Chondrocyte (in vitro differentiated cells): ENCODE measurements around the gene FAM240A. TPM values are rescaled to one million over a fixed set of nuclear protein-coding genes. Genes with fewer than 3 reads are reported as not detected.

Experiments
- DNase-seq: peaks from one replicate; pipeline ENCODE4 v3.0.0; 2021; ENCODE audit warnings: mixed read lengths, low spot score
- H3K27ac Mint-ChIP-seq: one replicate; pipeline ENCODE4 v1.8.0; 2021; ENCODE audit warnings: mild to moderate bottlenecking, moderate library complexity, mixed read lengths; ENCODE audit not compliant: unreplicated experiment
- H3K27me3 Mint-ChIP-seq: 2 replicates; pipeline ENCODE4 v1.8.0; 2021; ENCODE audit warnings: low read depth, mixed read lengths
- H3K36me3 Mint-ChIP-seq: 2 replicates; pipeline ENCODE4 v1.8.0; 2021; ENCODE audit warnings: low read depth, mixed read lengths
- H3K4me1 Mint-ChIP-seq: 2 replicates; pipeline ENCODE4 v1.8.0; 2021; ENCODE audit warnings: low read depth, mild to moderate bottlenecking, mixed read lengths
- H3K4me3 Mint-ChIP-seq: one replicate; pipeline ENCODE4 v1.8.0; 2021; ENCODE audit warnings: mild to moderate bottlenecking, moderate library complexity, mixed read lengths; ENCODE audit not compliant: unreplicated experiment
- H3K9me3 Mint-ChIP-seq: 2 replicates; pipeline ENCODE4 v1.8.0; 2021; ENCODE audit warnings: low read depth, mixed read lengths
- CTCF ChIP-seq: fragments of 200-600 bp; sonication (generic); IDR thresholded peaks from 2 replicates; pipeline ENCODE4 v1.5.0; 2021; ENCODE audit warnings: antibody characterized with exemption, mild to moderate bottlenecking, moderate library complexity
- total RNA-seq: library from RNA; stranded (reverse); gene quantifications from 3 replicates; pipeline ENCODE4 v1.2.1, GENCODE V29; 2021

FAM240A gene
- total RNA-seq, 1 donor from 2014 or later = not detected

DNA sequence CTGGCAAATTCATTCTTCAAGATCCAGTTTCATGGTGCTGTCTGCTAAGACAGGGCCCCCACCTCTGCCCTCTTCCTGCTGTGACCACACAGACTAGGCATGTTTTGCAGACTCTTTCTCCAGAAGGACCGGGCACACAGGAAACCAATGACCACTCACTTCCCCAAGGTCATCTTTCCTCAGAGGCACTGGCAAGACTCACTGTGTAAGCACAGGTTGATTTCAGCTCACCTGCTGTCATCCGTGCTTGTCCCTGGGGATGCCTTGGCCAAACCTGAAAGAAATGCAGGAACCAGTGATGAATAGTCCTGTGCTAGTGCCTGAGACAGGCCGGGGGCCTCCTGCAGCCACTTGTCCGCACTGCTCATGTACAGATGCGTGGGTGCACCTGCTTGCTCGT is 47.7 kb downstream of the FAM240A start:
- no peak overlapping the region for H3K27ac Mint-ChIP-seq
- no peaks in the 10 kb centered on the region for H3K36me3 Mint-ChIP-seq
- peaks cover 20% of the 10 kb centered on the region for H3K4me1 Mint-ChIP-seq
- no peaks in the 10 kb centered on the region for H3K9me3 Mint-ChIP-seq
- H3K27me3 Mint-ChIP-seq = peaks cover 14% of the 10 kb centered on the region
- DNase-seq = no peak
- no peak overlapping the region for H3K4me3 Mint-ChIP-seq
- TF ChIP-seq CTCF = no peak

- TF ChIP-seq CTCF = no peak
- Mint-ChIP-seq H3K4me3 (no peak overlapping the region), H3K27ac (no peak overlapping the region), H3K4me1 (peaks cover 20% of the 10 kb centered on the region), H3K9me3 (no peaks in the 10 kb centered on the region), H3K36me3 (no peaks in the 10 kb centered on the region), H3K27me3 (peaks cover 11% of the 10 kb centered on the region)
- no peak for DNase-seq
Observed at GRCh38 chr3:46660543-46661523, 48.5 kb downstream of the FAM240A start.

- no peaks in the 10 kb centered on the region for H3K36me3 Mint-ChIP-seq
- DNase-seq = no peak
Observed at GRCh38 chr3:46661776-46662766, 49.7 kb downstream of the FAM240A start.

DNA sequence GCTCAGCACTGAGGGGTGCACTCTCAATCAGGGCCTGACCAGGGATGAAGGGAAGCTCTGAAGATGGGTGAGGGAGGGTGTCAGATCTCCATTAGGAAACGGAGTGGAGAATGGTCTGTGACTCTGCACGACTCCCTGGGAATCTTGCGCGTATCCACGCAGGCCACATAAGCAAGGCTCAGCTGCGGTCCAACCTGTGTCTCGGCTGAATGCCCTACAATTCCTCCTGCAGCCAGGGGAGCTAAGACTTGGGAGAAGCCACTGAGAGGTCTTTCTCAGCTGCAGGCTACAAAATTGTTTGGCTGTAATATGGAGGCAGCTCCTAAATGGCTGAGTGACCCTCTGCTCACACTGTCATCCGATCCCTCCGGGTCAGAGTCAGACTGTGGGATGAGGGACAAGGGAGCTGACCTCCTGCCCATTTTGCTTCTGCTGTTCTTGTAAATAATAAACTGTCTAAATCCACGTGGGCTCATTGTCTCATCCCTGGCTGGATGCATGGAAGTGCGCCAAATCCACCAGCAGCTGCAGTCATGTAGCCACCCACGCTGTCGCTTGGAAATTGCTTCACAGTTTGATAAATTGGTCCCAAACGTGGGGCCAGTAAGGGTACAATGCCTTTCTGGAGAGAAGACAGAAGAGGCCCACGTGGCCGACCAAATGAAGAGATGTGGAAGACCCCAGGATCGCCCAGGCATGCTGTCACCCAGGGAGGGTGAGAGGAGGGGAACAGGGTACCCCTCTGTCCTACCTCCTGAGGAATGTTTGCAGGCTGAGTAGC is 50.6 kb downstream of the FAM240A start:
- H3K27me3 Mint-ChIP-seq = peaks cover 5% of the 10 kb centered on the region
- peaks cover 20% of the 10 kb centered on the region for H3K4me1 Mint-ChIP-seq
- H3K4me3 Mint-ChIP-seq = no peak overlapping the region
- H3K27ac Mint-ChIP-seq = no peak overlapping the region
- H3K36me3 Mint-ChIP-seq = no peaks in the 10 kb centered on the region
- no peaks in the 10 kb centered on the region for H3K9me3 Mint-ChIP-seq
- no peak for DNase-seq
- no peak for TF ChIP-seq CTCF

More at GRCh38 chr3:46661776-46662766, 49.7 kb downstream of the FAM240A start:
- TF ChIP-seq CTCF = no peak
- Mint-ChIP-seq H3K9me3 (no peaks in the 10 kb centered on the region), H3K4me1 (peaks cover 20% of the 10 kb centered on the region), H3K27ac (no peak overlapping the region), H3K27me3 (peaks cover 5% of the 10 kb centered on the region), H3K4me3 (no peak overlapping the region)
